HepG2 (cell line): ENCODE measurements around the gene PLXNB2. TPM values are rescaled to one million over a fixed set of nuclear protein-coding genes. Genes with fewer than 3 reads are reported as not detected.
A peak's percentile ranks its signal among the peaks of the same experiment; 100 is the strongest.

ENCODE experiments used
- CBFB ChIP-seq: sonication (generic); formaldehyde crosslinking; IDR thresholded peaks from 2 replicates; pipeline ENCODE4 v1.4.0; 2020; ENCODE audit warnings: missing genetic modification reagents
- CBX2 ChIP-seq, 2 experiments: fragments of 200-600 bp in 1 of 2; sonication (generic); formaldehyde crosslinking in 1 of 2; IDR thresholded peaks; 2 replicates each; pipeline versions ENCODE4 v1.7.0 to v1.8.1; 2018 to 2022; ENCODE audit warnings: low read depth in 2 of 2, low read length in 1 of 2, mild to moderate bottlenecking in 1 of 2, missing genetic modification reagents in 1 of 2
- ETS1 ChIP-seq: sonication (generic); formaldehyde crosslinking; IDR thresholded peaks from 2 replicates; pipeline ENCODE4 v1.4.0; 2020; ENCODE audit warnings: missing genetic modification reagents
- ETV5 ChIP-seq: IDR thresholded peaks from 2 replicates; pipeline ENCODE4 v1.6.1; 2018; ENCODE audit warnings: missing biosample characterization, missing genetic modification reagents, inconsistent platforms, borderline replicate concordance
- ETV6 ChIP-seq: sonication (generic); formaldehyde crosslinking; conservative IDR thresholded peaks from 2 replicates; pipeline ENCODE4 v1.4.0; 2020; ENCODE audit warnings: missing genetic modification reagents
- FOXP4 ChIP-seq: sonication (generic); formaldehyde crosslinking; IDR thresholded peaks from 2 replicates; pipeline ENCODE4 v1.4.0; 2020; ENCODE audit warnings: missing genetic modification reagents
- HDAC1 ChIP-seq: sonication (generic); formaldehyde crosslinking; IDR thresholded peaks from 2 replicates; pipeline ENCODE4 v1.5.1; 2020; ENCODE audit warnings: mild to moderate bottlenecking, missing genetic modification reagents
- HDAC6 ChIP-seq: fragments of 200-600 bp; sonication (generic); IDR thresholded peaks from 2 replicates; pipeline ENCODE4 v1.7.0; 2017; ENCODE audit warnings: mild to moderate bottlenecking, antibody characterized with exemption, low read length, low read depth
- KDM4B ChIP-seq: sonication (generic); formaldehyde crosslinking; IDR thresholded peaks from 2 replicates; pipeline ENCODE4 v1.4.0; 2020; ENCODE audit warnings: missing genetic modification reagents
- MED13 ChIP-seq: sonication (generic); formaldehyde crosslinking; IDR thresholded peaks from 2 replicates; pipeline ENCODE4 v1.5.0; 2020; ENCODE audit warnings: missing genetic modification reagents
- MYNN ChIP-seq: sonication (generic); formaldehyde crosslinking; IDR thresholded peaks from 2 replicates; pipeline ENCODE4 v1.4.0; 2020; ENCODE audit warnings: mild to moderate bottlenecking, low read depth, missing genetic modification reagents
- MZF1 ChIP-seq: sonication (generic); formaldehyde crosslinking; IDR thresholded peaks from 2 replicates; pipeline ENCODE4 v1.8.1; 2023; ENCODE audit warnings: mild to moderate bottlenecking, missing genetic modification reagents, borderline replicate concordance
- NCOA2 ChIP-seq: sonication (generic); formaldehyde crosslinking; IDR thresholded peaks from 2 replicates; pipeline ENCODE4 v1.8.0; 2022; ENCODE audit warnings: inconsistent platforms
- POGZ ChIP-seq: sonication (generic); formaldehyde crosslinking; IDR thresholded peaks from 2 replicates; pipeline ENCODE4 v1.4.0; 2020; ENCODE audit warnings: mild to moderate bottlenecking, missing genetic modification reagents
- SIX1 ChIP-seq: sonication (generic); formaldehyde crosslinking; IDR thresholded peaks from 2 replicates; pipeline ENCODE4 v1.4.0; 2020; ENCODE audit warnings: missing genetic modification reagents, borderline replicate concordance
- TBP ChIP-seq: sonication (generic); formaldehyde crosslinking; IDR thresholded peaks from 2 replicates; pipeline ENCODE4 v1.5.0; 2020; ENCODE audit warnings: missing genetic modification reagents
- XRCC5 ChIP-seq: fragments of 200-400 bp; formaldehyde crosslinking; optimal IDR thresholded peaks from 2 replicates; pipeline ENCODE3; 2017; ENCODE audit warnings: mild to moderate bottlenecking, low read length
- ZBTB33 ChIP-seq: sonication (generic); formaldehyde crosslinking; IDR thresholded peaks from 2 replicates; pipeline ENCODE4 v1.4.0; 2020; ENCODE audit warnings: missing genetic modification reagents
- ZNF747 ChIP-seq: sonication (generic); formaldehyde crosslinking; IDR thresholded peaks from 2 replicates; pipeline ENCODE4 v1.8.1; 2023; ENCODE audit warnings: missing genetic modification reagents, mild to moderate bottlenecking, borderline replicate concordance
- ZNF75D ChIP-seq: sonication (generic); formaldehyde crosslinking; IDR thresholded peaks from 2 replicates; pipeline ENCODE4 v1.8.1; 2023; ENCODE audit warnings: missing genetic modification reagents, mild to moderate bottlenecking, borderline replicate concordance
- ZSCAN31 ChIP-seq: sonication (generic); formaldehyde crosslinking; IDR thresholded peaks from 2 replicates; pipeline ENCODE4 v1.5.0; 2020; ENCODE audit warnings: low read depth, mild to moderate bottlenecking, missing genetic modification reagents
- polyA plus RNA-seq, 8 experiments: library from polyadenylated mRNA; depleted of rRNA in 3 of 8; stranded (reverse) in 7 of 8; unstranded in 1 of 8; fragments of >200 nt; fragmentation: Illumina TruSeq in 4 of 8; extraction: Trizol in 4 of 8; gene quantifications; 2 replicates each; pipeline versions ENCODE4 v1.2.1 to v1.2.3, GENCODE V29; 2011 to 2016; ENCODE audit warnings: low read depth in 4 of 8, missing spikeins in 1 of 8, mixed read lengths in 1 of 8; ENCODE audit not compliant: insufficient read depth in 1 of 8
- total RNA-seq, 5 experiments: library from RNA; depleted of rRNA; stranded (reverse); fragments of >200 nt; fragmentation: Illumina TruSeq; extraction: Trizol; gene quantifications; 2 replicates each; pipeline ENCODE4 v1.2.3, GENCODE V29; 2016; ENCODE audit warnings: low read depth in 1 of 5
- TF ChIP-seq, protein P1 (sequence below), 2 experiments: sonication (generic) in 1 of 2; formaldehyde crosslinking in 1 of 2; IDR thresholded peaks; 2 replicates each; pipeline versions ENCODE4 v1.5.1 to v1.6.1; 2011 to 2020; ENCODE audit warnings: borderline replicate concordance in 1 of 2, low read depth in 1 of 2, low read length in 1 of 2, mild to moderate bottlenecking in 1 of 2, missing genetic modification reagents in 1 of 2, moderate library complexity in 1 of 2

Gene PLXNB2
- total and polyA plus RNA-seq, 2 of the 13 experiments (the other 11 are each of a cell fraction or from before 2014, with no cell fraction given) = 32.6 to 68.9 TPM

DNA sequence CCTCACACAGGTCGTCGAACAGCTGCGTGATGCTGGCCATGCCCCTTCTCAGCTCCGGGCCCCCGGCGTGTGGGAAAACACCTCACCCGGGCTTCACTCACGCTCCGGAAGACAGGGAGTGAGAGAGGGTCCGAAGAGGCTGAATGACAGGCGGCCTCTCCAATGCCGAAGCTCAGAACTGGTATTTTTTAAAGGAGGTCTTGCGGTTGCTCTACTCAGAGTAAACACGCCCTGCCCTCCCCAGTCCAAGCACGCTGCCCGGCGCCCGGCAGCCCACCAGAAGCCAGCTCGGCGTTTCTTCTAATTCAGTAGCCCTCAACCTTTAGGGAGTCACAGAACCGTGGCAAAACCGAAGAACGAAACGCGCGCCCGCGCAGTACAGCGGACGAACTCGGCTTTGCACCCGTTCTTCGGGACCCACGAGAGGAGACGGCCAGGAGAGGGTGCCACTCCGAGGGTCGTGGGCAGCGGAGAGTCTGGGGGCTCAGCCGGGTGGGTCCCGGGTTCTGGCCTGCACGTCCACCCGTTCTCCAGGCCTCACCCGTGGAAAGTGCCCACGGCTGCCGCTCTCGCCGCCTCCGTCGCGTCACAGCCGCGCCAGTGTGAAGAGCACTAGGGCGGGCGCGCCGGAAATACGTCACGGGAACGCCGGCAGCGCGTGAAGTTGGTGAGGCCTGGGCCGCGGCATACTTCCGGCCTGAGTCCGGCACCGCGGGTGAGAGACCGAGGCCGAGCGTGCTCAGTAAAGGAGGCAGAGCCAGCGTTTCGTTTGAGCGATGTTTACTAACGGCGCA lies 62.8 kb downstream of the PLXNB2 start, which contains the start of gene TUBGCP6 (continued):
- TF ChIP-seq TBP (CRISPR knock-in tag) = no peak
- TF ChIP-seq XRCC5 = peak; percentile 27
- TF ChIP-seq MED13 (CRISPR knock-in tag) = 0 out of 2 replicates have a peak, but pooled peaks have one; percentile 36
- peak; percentile 75; the same call in 1 of the 2 replicates for TF ChIP-seq ZNF747
- TF ChIP-seq ETV5 (CRISPR knock-in tag) = peak; percentile 90
- TF ChIP-seq, protein P1, sequence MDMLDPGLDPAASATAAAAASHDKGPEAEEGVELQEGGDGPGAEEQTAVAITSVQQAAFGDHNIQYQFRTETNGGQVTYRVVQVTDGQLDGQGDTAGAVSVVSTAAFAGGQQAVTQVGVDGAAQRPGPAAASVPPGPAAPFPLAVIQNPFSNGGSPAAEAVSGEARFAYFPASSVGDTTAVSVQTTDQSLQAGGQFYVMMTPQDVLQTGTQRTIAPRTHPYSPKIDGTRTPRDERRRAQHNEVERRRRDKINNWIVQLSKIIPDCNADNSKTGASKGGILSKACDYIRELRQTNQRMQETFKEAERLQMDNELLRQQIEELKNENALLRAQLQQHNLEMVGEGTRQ (IDR thresholded peaks at IDR 0.05; ENCODE audit: low read depth, low read length) = no peak
- TF ChIP-seq, protein P1 (CRISPR knock-in tag; IDR thresholded peaks at IDR 0.05; ENCODE audit: borderline replicate concordance) = no peak
- peak; percentile 78 for TF ChIP-seq ETV6 (CRISPR knock-in tag)
- TF ChIP-seq ZBTB33 (CRISPR knock-in tag) = peak; percentile 44; the same call in 1 of the 2 replicates
- peak; percentile 61; the same call in 1 of the 2 replicates for TF ChIP-seq KDM4B (CRISPR knock-in tag)
- no peak for TF ChIP-seq SIX1 (CRISPR knock-in tag)
- peak; percentile 54; the same call in 1 of the 2 replicates for TF ChIP-seq MZF1 (CRISPR knock-in tag)
- peak; percentile 99 for TF ChIP-seq HDAC1 (CRISPR knock-in tag)
- TF ChIP-seq CBX2 (IDR thresholded peaks at IDR 0.05; ENCODE audit: low read depth, low read length) = no peak
- TF ChIP-seq CBX2 (CRISPR knock-in tag; IDR thresholded peaks at IDR 0.05; ENCODE audit: low read depth) = no peak
- TF ChIP-seq ETS1 = peak; percentile 64; the same call in 1 of the 2 replicates
- no peak for TF ChIP-seq MYNN
- peak; percentile 84 for TF ChIP-seq ZSCAN31 (CRISPR knock-in tag)
- peak; percentile 77 for TF ChIP-seq POGZ
- peak; percentile 12; the same call in 1 of the 2 replicates for TF ChIP-seq NCOA2 (CRISPR knock-in tag)
- no peak for TF ChIP-seq ZNF75D
- TF ChIP-seq FOXP4 = peak; percentile 43
- peak; percentile 84 for TF ChIP-seq CBFB (CRISPR knock-in tag)
- TF ChIP-seq HDAC6 = no peak
